B cell (primary cell): ENCODE measurements around the gene ELFN1.

ENCODE experiments used
- CTCF ChIP-seq: fragments of 200-600 bp; IDR thresholded peaks from one replicate; pipeline ENCODE4 v1.8.0; 2022; ENCODE audit warnings: antibody characterized with exemption, mild to moderate bottlenecking
- EZH2 ChIP-seq: IDR thresholded peaks from 2 replicates; pipeline ENCODE4 v1.6.1; 2012; ENCODE audit warnings: borderline replicate concordance, low read depth, mild to moderate bottlenecking, moderate library complexity, low read length; ENCODE audit not compliant: insufficient read depth, poor library complexity, severe bottlenecking

DNA sequence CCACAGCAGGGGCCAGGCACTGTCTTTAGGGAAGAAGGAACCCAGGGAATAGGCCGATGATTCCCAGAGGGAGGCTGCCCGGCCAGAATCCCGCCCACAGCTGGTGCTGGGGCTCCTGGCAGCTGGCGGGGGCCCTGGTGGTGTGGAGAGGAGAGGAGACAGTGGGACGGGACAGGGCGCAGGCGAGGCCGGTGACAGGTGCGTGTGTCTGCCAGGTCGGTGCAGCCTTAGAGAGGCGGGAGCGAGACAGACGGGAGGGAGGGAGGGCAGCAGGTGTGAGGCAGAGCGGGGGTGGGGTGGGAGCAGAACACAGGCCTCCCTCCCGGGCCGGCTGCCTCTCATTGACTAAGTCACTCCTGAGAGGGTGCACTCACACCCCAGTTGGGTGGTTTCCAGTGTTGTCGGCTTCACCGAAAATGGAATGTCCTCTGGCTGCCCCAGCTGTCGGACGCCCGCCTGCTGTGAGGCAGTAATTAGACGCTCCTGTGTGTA lies 55.2 kb downstream of the ELFN1 start:
- TF ChIP-seq CTCF = no peak
- TF ChIP-seq EZH2 = no peak
